ENCODE data around the gene ZFR. TPM values are rescaled to one million over a fixed set of nuclear protein-coding genes. Genes with fewer than 3 reads are reported as not detected.

ZFR gene
- total RNA-seq = 65.0 and 81.3 TPM in 2 replicates

- TF ChIP-seq CTCF (IDR thresholded peaks at IDR 0.05; ENCODE audit: insufficient read depth, low read length, severe bottlenecking) = no peak
- H3K4me3 ChIP-seq (ENCODE audit: low read depth, low read length) = peak within 1 kb of the TSS; percentile 83
- peak; percentile 71 for DNase-seq (ENCODE audit: low read depth)
- H3K36me3 ChIP-seq (ENCODE audit: control insufficient read depth, insufficient read depth, low read length) = no peaks in the 10 kb centered on the region
- no peaks in the 10 kb centered on the region for H3K27me3 ChIP-seq (ENCODE audit: control insufficient read depth, insufficient read depth, low read length)
- no peak for FAIRE-seq
Measured at GRCh38 chr5:32444431-32445286, at the start of gene ZFR. ZFR (minus strand) TSS chr5:32444740; CDS start chr5:32444658, 82 bp downstream.

- DNase-seq (ENCODE audit: low read depth) = no peak
- no peak for TF ChIP-seq CTCF (IDR thresholded peaks at IDR 0.05; ENCODE audit: insufficient read depth, low read length, severe bottlenecking)
- no peak overlapping the region for H3K4me3 ChIP-seq (ENCODE audit: low read depth, low read length)
- FAIRE-seq = no peak
- H3K27me3 ChIP-seq (ENCODE audit: control insufficient read depth, insufficient read depth, low read length) = no peaks in the 10 kb centered on the region
- H3K36me3 ChIP-seq (ENCODE audit: control insufficient read depth, insufficient read depth, low read length) = no peaks in the 10 kb centered on the region
Measured at GRCh38 chr5:32490972-32491557, 46.5 kb upstream of the ZFR start.

GRCh38 chr5:32489791-32490562, 45.4 kb upstream of the ZFR start:
- no peaks in the 10 kb centered on the region for H3K36me3 ChIP-seq (ENCODE audit: control insufficient read depth, insufficient read depth, low read length)
- FAIRE-seq = no peak
- DNase-seq (ENCODE audit: low read depth) = peak; percentile 46
- H3K4me3 ChIP-seq (ENCODE audit: low read depth, low read length) = no peak overlapping the region
- TF ChIP-seq CTCF (IDR thresholded peaks at IDR 0.05; ENCODE audit: insufficient read depth, low read length, severe bottlenecking) = peak; percentile 64
- no peaks in the 10 kb centered on the region for H3K27me3 ChIP-seq (ENCODE audit: control insufficient read depth, insufficient read depth, low read length)

- TF ChIP-seq CTCF (IDR thresholded peaks at IDR 0.05; ENCODE audit: insufficient read depth, low read length, severe bottlenecking) = no peak
- no peak for DNase-seq (ENCODE audit: low read depth)
- no peak for FAIRE-seq
- Histone ChIP-seq H3K36me3 (ENCODE audit: control insufficient read depth, insufficient read depth, low read length) (no peaks in the 10 kb centered on the region), H3K27me3 (ENCODE audit: control insufficient read depth, insufficient read depth, low read length) (no peaks in the 10 kb centered on the region), H3K4me3 (ENCODE audit: low read depth, low read length) (no peak overlapping the region)
Measured at GRCh38 chr5:32487424-32487823, 42.9 kb upstream of the ZFR start.

GRCh38 chr5:32487008-32487407, 42.5 kb upstream of the ZFR start:
- no peaks in the 10 kb centered on the region for H3K36me3 ChIP-seq (ENCODE audit: control insufficient read depth, insufficient read depth, low read length)
- DNase-seq (ENCODE audit: low read depth) (no peak), FAIRE-seq (no peak)
- H3K4me3 ChIP-seq (ENCODE audit: low read depth, low read length) = no peak overlapping the region
- no peak for TF ChIP-seq CTCF (IDR thresholded peaks at IDR 0.05; ENCODE audit: insufficient read depth, low read length, severe bottlenecking)
- H3K27me3 ChIP-seq (ENCODE audit: control insufficient read depth, insufficient read depth, low read length) = no peaks in the 10 kb centered on the region
